HG03097 (cell line): ENCODE results near the gene STOM.

Experiments
- ATAC-seq: cut with Tn5 transposase; IDR thresholded peaks from one replicate; pipeline ENCODE4 v1.9.1; 2021; ENCODE audit not compliant: unreplicated experiment, low FRiP score

Gene STOM

GRCh38 chr9:121289026-121289771 is 80.9 kb downstream of the STOM start:
- ATAC-seq: no peak
